IgD-negative memory B cell (primary cell): ENCODE measurements around the gene GINS1. TPM values are rescaled to one million over a fixed set of nuclear protein-coding genes. Genes with fewer than 3 reads are reported as not detected.

Experiments used
- H3K27ac Mint-ChIP-seq, 3 donors: one replicate each; pipeline ENCODE4 v1.8.0; 2020 to 2022; ENCODE audit warnings: mild to moderate bottlenecking in 3 of 3, mixed read lengths in 3 of 3, moderate library complexity in 1 of 3
- H3K27me3 Mint-ChIP-seq: one replicate; pipeline ENCODE4 v1.8.0; 2021; ENCODE audit warnings: mixed read lengths
- H3K36me3 Mint-ChIP-seq: one replicate; pipeline ENCODE4 v1.8.0; 2020; ENCODE audit warnings: mild to moderate bottlenecking, mixed read lengths
- H3K4me1 Mint-ChIP-seq, 3 donors: one replicate each; pipeline ENCODE4 v1.8.0; 2020 to 2022; ENCODE audit warnings: mixed read lengths in 3 of 3, mild to moderate bottlenecking in 1 of 3
- H3K4me3 Mint-ChIP-seq, 4 donors: one replicate each; pipeline ENCODE4 v1.8.0; 2020 to 2022; ENCODE audit warnings: mild to moderate bottlenecking in 4 of 4, mixed read lengths in 4 of 4, moderate library complexity in 3 of 4
- H3K9me3 Mint-ChIP-seq, 3 donors: one replicate each; pipeline ENCODE4 v1.8.0; 2020 to 2021; ENCODE audit warnings: mixed read lengths in 3 of 3, mild to moderate bottlenecking in 1 of 3
- polyA plus RNA-seq: library from polyadenylated mRNA; unstranded; fragments of 300-500 nt; fragmentation: Illumina TruSeq; gene quantifications from one replicate; pipeline ENCODE4 v1.2.3, GENCODE V29; 2021

Gene GINS1
- polyA plus RNA-seq, result 1.2 TPM

DNA sequence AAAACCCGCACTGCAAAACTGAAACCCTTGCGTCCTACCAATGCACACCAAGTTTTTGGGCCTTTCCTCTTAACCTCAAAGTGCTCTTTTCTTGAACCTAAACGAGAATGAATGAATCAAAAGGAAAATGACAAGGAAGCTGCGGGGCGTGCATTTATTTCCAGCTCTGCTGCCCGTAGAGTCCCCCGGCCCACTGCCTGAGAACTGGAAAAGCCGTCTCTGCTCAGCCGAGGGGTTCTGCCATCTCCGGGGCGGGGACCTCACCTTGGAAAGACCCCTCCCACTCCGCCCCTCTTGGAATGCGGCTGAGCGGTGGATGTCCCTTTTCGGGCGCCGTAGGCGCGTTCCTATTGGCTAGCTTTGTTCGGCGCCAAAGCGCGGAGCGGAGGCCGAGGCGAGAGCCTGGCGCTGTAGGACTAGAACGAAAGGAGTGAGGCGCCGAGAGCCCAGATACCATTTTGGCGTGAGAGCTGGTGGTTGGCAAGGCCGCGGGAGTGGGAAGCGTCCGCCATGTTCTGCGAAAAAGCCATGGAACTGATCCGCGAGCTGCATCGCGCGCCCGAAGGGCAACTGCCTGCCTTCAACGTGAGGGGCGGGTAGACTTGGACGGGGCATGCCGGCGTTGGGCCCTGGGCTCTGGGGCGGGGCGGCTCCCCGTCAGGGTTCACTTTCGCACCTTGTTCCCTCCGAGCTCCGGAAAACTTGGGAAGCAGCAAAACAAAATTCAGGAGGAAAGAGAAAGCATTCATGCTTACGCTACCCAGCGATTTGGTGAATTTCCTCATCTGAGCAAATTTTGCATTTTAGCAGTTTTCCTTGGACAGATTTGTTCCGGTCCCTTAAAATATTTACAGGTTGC lies at the start of gene GINS1:
GINS1 (plus strand) TSS at position 363 of the 859 bp plus-strand sequence; CDS start at position 511, 148 bp downstream.
- Mint-ChIP-seq H3K4me1 (peaks cover 8% of the 10 kb centered on the region in 3 donors), H3K4me3 (peak within 1 kb of the TSS; percentile 85 to 97 (median 95)), H3K27ac (peak within 1 kb of the TSS; percentile 85 to 96 (median 95)), H3K27me3 (no peaks in the 10 kb centered on the region), H3K9me3 (peaks cover 6 to 21% (median 11%) of the 10 kb centered on the region in 3 donors), H3K36me3 (peaks cover 3% of the 10 kb centered on the region)

DNA sequence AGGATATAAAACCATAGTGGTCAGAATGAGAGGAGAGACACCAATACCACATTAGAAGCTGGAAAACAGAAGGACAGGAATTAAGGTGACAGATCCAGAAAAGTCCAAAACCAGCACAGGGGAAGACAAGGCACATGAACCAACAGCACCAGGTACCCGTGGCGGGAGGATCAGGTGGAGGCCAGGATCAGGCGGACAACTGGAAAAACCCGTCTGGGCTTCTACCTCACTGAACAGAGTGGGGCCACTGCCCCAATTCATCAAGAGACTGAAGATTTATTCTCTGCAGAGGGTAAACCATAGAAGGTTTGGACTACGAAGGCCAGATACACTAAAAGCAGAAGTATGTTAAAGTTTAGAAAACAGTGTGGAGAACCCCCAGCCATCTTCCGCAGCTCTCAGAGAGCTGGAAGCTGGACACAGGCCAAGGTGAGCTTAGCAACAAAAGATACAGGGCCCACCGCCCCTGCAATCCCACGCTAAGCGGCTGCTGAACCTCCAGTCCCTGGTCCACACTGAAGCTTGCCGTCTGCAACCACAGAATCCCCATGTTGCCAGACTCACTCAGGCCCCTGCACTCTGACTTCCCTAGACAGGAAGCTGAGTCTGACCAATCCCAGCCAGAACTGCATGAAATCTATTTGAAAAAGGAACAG lies 46.7 kb upstream of the GINS1 start:
- Mint-ChIP-seq H3K27ac (peak overlapping the region in 1 of 3 donors; percentile 26), H3K9me3 (peaks cover 0 to 9% (median 0%) of the 10 kb centered on the region in 3 donors), H3K27me3 (no peaks in the 10 kb centered on the region), H3K4me3 (no peak overlapping the region), H3K4me1 (peaks cover 14 to 25% (median 19%) of the 10 kb centered on the region in 3 donors), H3K36me3 (peaks cover 6% of the 10 kb centered on the region)

DNA sequence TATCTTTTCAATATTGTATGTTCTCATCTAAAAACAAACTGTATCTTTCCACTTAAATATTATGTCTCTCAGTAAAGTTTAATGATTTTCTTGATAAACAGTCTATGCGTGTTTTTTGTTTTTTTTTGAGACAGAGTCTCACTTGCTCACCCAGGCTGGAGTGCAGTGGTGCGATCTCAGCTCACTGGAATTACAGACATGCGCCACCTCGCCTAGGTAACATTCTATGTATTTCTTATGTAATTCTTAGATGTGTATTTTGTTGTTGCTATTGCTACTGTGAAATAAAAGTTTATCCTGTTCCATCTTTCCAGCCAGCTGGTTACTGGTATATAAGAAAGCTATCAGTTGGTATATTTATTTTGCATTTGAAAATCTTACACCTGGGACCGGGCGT lies 46.2 kb upstream of the GINS1 start:
- peaks cover 0 to 9% (median 0%) of the 10 kb centered on the region in 3 donors for H3K9me3 Mint-ChIP-seq
- peaks cover 14 to 21% (median 19%) of the 10 kb centered on the region in 3 donors for H3K4me1 Mint-ChIP-seq
- no peak overlapping the region for H3K27ac Mint-ChIP-seq
- peaks cover 6% of the 10 kb centered on the region for H3K36me3 Mint-ChIP-seq
- peak overlapping the region in 1 of 4 donors; percentile 8 for H3K4me3 Mint-ChIP-seq
- H3K27me3 Mint-ChIP-seq, result no peaks in the 10 kb centered on the region

DNA sequence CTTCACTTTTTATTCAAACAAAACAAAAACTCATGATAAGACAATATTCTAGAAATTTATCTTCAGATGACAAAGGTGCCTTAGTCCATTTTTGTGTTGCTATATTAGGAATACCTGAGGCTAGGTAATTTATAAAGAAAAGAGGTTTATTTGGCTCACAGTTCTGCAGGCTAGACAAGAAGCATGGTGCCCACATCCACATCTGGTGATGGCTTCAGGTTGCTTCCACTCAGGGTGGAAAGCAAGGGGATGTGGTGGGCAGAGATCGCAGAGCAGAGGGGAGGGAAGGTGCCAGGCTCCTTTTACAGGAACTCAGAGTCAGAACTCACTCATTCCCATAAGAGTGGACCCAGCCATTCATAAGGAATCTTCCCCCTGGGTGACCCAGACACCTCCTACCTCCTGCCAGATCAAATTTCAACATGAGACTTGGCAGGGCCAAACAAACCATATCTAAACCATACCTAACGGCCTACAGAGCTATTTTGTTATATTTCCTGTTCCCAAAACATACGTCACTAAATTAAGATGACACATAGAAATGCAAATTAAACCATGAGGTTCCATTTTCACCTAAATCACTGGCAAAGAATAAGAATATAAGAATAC lies 43.2 kb upstream of the GINS1 start:
- H3K9me3 Mint-ChIP-seq, result peaks cover 0 to 9% (median 0%) of the 10 kb centered on the region in 3 donors
- H3K36me3 Mint-ChIP-seq, result peaks cover 7% of the 10 kb centered on the region
- H3K4me3 Mint-ChIP-seq, result no peak overlapping the region
- no peaks in the 10 kb centered on the region for H3K27me3 Mint-ChIP-seq
- H3K27ac Mint-ChIP-seq, result peak overlapping the region in 1 of 3 donors; percentile 58
- peaks cover 8 to 13% (median 12%) of the 10 kb centered on the region in 3 donors for H3K4me1 Mint-ChIP-seq

- Mint-ChIP-seq H3K36me3 (peaks cover 7% of the 10 kb centered on the region), H3K9me3 (peaks cover 0 to 9% (median 0%) of the 10 kb centered on the region in 3 donors), H3K4me3 (no peak overlapping the region), H3K27ac (peak overlapping the region in 1 of 3 donors; percentile 58), H3K4me1 (peaks cover 8 to 13% (median 12%) of the 10 kb centered on the region in 3 donors), H3K27me3 (no peaks in the 10 kb centered on the region)
These were observed 42.4 kb upstream of the GINS1 start for GRCh38 chr20:25364879-25365699.

GRCh38 chr20:25368526-25368925 lies 38.9 kb upstream of the GINS1 start:
- peaks cover 0 to 9% (median 0%) of the 10 kb centered on the region in 3 donors for H3K9me3 Mint-ChIP-seq
- no peaks in the 10 kb centered on the region for H3K27me3 Mint-ChIP-seq
- no peak overlapping the region for H3K4me3 Mint-ChIP-seq
- peaks cover 10% of the 10 kb centered on the region for H3K36me3 Mint-ChIP-seq
- no peak overlapping the region for H3K27ac Mint-ChIP-seq
- peaks cover 7 to 11% (median 10%) of the 10 kb centered on the region in 3 donors for H3K4me1 Mint-ChIP-seq

DNA sequence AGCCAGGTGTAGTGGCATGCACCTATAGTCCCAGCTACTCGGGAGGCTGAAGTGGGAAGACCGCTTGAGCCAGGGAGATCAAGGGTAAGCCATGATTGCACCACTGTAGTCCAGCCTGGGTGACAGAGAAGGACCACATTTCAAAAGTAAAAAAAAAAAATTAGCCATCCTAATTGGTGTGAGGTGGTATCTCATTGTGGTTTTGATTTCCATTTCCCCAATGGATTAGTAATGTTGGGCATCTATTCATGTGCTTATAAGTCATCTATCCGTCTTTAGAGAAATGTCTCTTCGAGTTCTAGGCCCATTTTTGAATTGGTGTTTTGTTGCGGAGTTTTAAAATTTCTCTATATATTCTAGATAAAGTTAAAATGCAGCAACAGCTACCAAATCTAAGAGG lies 38.5 kb upstream of the GINS1 start:
- Mint-ChIP-seq H3K27ac (no peak overlapping the region), H3K36me3 (peaks cover 11% of the 10 kb centered on the region), H3K9me3 (peaks cover 0 to 9% (median 0%) of the 10 kb centered on the region in 3 donors), H3K27me3 (no peaks in the 10 kb centered on the region), H3K4me3 (no peak overlapping the region), H3K4me1 (peaks cover 7 to 11% (median 11%) of the 10 kb centered on the region in 3 donors)

GRCh38 chr20:25369529-25369928 lies 37.9 kb upstream of the GINS1 start:
- Mint-ChIP-seq H3K4me1 (peaks cover 7 to 10% (median 10%) of the 10 kb centered on the region in 3 donors), H3K27me3 (no peaks in the 10 kb centered on the region), H3K36me3 (peaks cover 6% of the 10 kb centered on the region), H3K27ac (no peak overlapping the region), H3K9me3 (peaks cover 0 to 6% (median 0%) of the 10 kb centered on the region in 3 donors), H3K4me3 (no peak overlapping the region)

DNA sequence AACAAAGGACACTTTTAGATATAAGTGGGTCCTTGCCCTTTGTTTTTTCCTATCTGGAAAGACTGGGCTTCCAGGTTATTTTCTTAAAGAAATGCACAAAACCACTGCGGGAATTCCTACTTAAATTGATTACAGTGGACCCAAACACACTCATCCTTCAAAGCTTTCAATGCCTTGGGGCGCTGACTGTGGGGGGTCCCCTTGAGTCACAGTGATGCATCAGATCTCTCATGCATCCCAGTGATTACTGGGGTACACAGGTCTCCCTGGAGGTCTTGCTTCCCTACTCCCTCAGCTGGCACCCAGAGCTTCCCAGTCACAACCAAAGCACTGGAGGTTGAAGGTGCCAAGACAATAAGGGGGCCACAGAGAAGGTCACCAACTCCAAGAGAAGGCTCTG lies 37.5 kb upstream of the GINS1 start:
- Mint-ChIP-seq H3K4me3 (no peak overlapping the region), H3K27me3 (no peaks in the 10 kb centered on the region), H3K27ac (no peak overlapping the region), H3K4me1 (peaks cover 7 to 10% (median 8%) of the 10 kb centered on the region in 3 donors), H3K36me3 (peaks cover 6% of the 10 kb centered on the region), H3K9me3 (peaks cover 0 to 3% (median 0%) of the 10 kb centered on the region in 3 donors)

GRCh38 chr20:25372584-25373336 lies 34.7 kb upstream of the GINS1 start:
- Mint-ChIP-seq H3K9me3 (peaks cover 0 to 2% (median 0%) of the 10 kb centered on the region in 3 donors), H3K4me3 (no peak overlapping the region), H3K27ac (no peak overlapping the region), H3K4me1 (peaks cover 7 to 9% (median 8%) of the 10 kb centered on the region in 3 donors), H3K36me3 (peaks cover 10% of the 10 kb centered on the region), H3K27me3 (no peaks in the 10 kb centered on the region)

- no peak overlapping the region for H3K27ac Mint-ChIP-seq
These were observed 32.6 kb upstream of the GINS1 start for GRCh38 chr20:25374842-25375241.

DNA sequence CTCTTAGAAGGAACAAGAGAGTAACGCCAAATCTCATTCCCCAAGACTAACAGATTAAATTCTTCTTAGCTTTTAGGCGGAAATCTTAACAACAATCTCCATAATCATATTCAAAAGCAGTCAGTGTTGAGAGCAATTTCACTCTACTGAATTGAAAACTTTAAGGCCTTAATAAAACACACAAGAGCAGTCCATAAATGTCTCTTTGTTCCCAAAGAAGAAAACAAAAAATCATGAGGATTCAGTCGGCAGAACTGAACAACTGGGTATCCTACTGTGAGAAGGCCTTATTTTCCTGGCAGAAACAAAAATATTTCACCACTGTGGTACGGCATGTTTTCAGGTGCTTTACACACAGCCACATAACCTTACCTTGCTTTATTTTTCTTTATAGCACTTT lies 31.2 kb upstream of the GINS1 start:
- Mint-ChIP-seq H3K4me1 (peaks cover 11 to 19% (median 15%) of the 10 kb centered on the region in 3 donors), H3K27ac (no peak overlapping the region), H3K9me3 (peaks cover 0 to 2% (median 2%) of the 10 kb centered on the region in 3 donors), H3K36me3 (peaks cover 12% of the 10 kb centered on the region), H3K27me3 (no peaks in the 10 kb centered on the region), H3K4me3 (no peak overlapping the region)

More at GRCh38 chr20:25374842-25375241, 32.6 kb upstream of the GINS1 start:
- Mint-ChIP-seq H3K9me3 (peaks cover 0 to 2% (median 0%) of the 10 kb centered on the region in 3 donors), H3K36me3 (peaks cover 12% of the 10 kb centered on the region), H3K4me3 (no peak overlapping the region), H3K27me3 (no peaks in the 10 kb centered on the region), H3K4me1 (peaks cover 11 to 19% (median 12%) of the 10 kb centered on the region in 3 donors)

DNA sequence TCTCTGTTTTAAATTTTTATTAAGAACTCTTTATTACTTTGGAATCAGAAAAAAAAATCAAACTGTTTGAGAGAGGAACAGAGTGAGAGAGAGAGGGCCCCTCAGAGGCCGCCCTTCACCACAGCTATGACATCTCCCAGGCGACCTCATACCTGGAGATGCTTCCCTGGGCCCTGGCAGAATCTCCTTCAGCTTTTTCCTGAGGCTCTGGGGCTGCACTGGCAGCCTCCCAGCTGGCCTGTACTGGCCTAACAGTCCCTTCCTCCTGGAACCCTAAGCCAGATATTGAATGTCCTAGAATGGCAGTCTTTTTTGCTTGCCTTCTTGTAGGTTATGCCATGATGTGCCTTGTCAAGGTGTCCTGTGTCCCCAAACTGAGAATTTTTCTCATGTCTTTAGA lies 30.6 kb upstream of the GINS1 start:
- Mint-ChIP-seq H3K4me1 (peaks cover 5 to 13% (median 12%) of the 10 kb centered on the region in 3 donors), H3K9me3 (peaks cover 0 to 2% (median 2%) of the 10 kb centered on the region in 3 donors), H3K27ac (no peak overlapping the region), H3K4me3 (no peak overlapping the region), H3K27me3 (no peaks in the 10 kb centered on the region), H3K36me3 (peaks cover 12% of the 10 kb centered on the region)
